ENCODE results near the gene ZNF420. TPM values are rescaled to one million over a fixed set of nuclear protein-coding genes. Genes with fewer than 3 reads are reported as not detected.

The ZNF420 gene
- total and polyA plus RNA-seq, 2 of the 13 experiments (the other 11 are each of a cell fraction or from before 2014, with no cell fraction given) = 1.4 to 6.6 TPM

DNA sequence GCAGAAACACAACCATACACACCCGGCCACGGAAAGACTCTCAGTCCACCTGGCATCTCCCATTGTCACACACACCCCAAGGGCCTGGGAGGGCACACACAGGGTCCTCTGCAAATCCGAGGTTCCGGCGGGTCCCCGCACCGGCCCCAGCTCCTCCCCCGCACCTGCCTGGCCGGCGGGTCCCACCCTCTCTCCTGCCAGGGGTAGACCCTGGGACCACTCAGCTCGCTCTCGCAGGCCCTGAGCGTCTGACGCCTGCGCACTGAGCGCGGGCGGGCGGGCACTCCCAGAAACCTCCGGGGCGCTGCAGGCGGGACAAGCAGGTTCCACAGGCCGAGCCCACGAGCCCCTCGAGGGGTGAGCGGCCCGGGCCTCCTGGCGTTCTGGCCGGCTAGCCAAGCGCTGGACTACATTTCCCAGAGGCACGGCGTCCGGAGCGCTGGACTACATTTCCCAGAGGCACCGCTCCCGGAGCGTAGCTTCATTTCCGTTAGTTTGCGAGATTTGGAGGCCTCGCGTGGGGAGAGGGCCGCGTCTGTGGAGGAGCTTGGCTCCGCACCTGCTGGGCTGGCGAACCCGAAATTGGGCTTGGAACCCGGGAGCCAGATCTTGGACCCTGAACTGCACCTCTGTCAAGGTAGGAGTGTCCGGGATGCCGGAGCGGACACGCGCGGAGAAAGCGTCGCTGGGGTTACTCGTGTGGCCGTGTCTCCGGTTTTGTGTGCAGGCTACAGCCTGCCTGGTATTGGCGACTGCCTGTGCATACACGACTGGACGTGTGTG, at the start of gene ZNF420 (continued):
- TF ChIP-seq DR1 (CRISPR knock-in tag; IDR thresholded peaks at IDR 0.05) = peak; percentile 57
- TF ChIP-seq MXI1 (IDR thresholded peaks at IDR 0.05; ENCODE audit: borderline replicate concordance, low read depth, low read length) = peak; percentile 85; the same call in 2 of the 3 replicates
- peak; percentile 89; the same call in 1 of the 2 replicates for TF ChIP-seq CCDC6 (CRISPR knock-in tag; IDR thresholded peaks at IDR 0.05)
- TF ChIP-seq THAP11 (CRISPR knock-in tag; IDR thresholded peaks at IDR 0.05) = peak; percentile 100
- TF ChIP-seq ZFX (CRISPR knock-in tag; IDR thresholded peaks at IDR 0.05; ENCODE audit: low read depth) = peak; percentile 97
- no peak for TF ChIP-seq AGO2 (optimal IDR thresholded peaks at IDR 0.05; ENCODE audit: low read depth, low read length)
- TF ChIP-seq ZMAT3 (CRISPR knock-in tag; conservative IDR thresholded peaks at IDR 0.05) = peak; percentile 78; the same call in 1 of the 2 replicates
- peak; percentile 84; the same call in 1 of the 2 replicates for TF ChIP-seq YEATS4 (CRISPR knock-in tag; IDR thresholded peaks at IDR 0.05; ENCODE audit: borderline replicate concordance)
- peak; percentile 97 for TF ChIP-seq ZNF335 (CRISPR knock-in tag; IDR thresholded peaks at IDR 0.05)
- TF ChIP-seq ZNF547 (CRISPR knock-in tag; IDR thresholded peaks at IDR 0.05) = peak; percentile 96
- TF ChIP-seq, protein P1, sequence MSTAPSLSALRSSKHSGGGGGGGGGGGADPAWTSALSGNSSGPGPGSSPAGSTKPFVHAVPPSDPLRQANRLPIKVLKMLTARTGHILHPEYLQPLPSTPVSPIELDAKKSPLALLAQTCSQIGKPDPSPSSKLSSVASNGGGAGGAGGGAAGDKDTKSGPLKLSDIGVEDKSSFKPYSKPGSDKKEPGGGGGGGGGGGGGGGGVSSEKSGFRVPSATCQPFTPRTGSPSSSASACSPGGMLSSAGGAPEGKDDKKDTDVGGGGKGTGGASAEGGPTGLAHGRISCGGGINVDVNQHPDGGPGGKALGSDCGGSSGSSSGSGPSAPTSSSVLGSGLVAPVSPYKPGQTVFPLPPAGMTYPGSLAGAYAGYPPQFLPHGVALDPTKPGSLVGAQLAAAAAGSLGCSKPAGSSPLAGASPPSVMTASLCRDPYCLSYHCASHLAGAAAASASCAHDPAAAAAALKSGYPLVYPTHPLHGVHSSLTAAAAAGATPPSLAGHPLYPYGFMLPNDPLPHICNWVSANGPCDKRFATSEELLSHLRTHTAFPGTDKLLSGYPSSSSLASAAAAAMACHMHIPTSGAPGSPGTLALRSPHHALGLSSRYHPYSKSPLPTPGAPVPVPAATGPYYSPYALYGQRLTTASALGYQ (CRISPR knock-in tag; IDR thresholded peaks at IDR 0.05) = 0 out of 2 replicates have a peak, but pooled peaks have one; percentile 16
- TF ChIP-seq ZNF841 (CRISPR knock-in tag; IDR thresholded peaks at IDR 0.05; ENCODE audit: borderline replicate concordance) = no peak
- peak; percentile 75; the same call in 1 of the 2 replicates for TF ChIP-seq MTA1 (CRISPR knock-in tag; IDR thresholded peaks at IDR 0.05; ENCODE audit: borderline replicate concordance)
- TF ChIP-seq SPEN (CRISPR knock-in tag; IDR thresholded peaks at IDR 0.05; ENCODE audit: low read depth) = peak; percentile 97
- no peak; the same call in 1 of the 2 replicates for TF ChIP-seq HOXD1 (CRISPR knock-in tag; IDR thresholded peaks at IDR 0.05)
- peak; percentile 86 for TF ChIP-seq MIXL1 (CRISPR knock-in tag; IDR thresholded peaks at IDR 0.05)
- TF ChIP-seq ZNF460 (CRISPR knock-in tag; IDR thresholded peaks at IDR 0.05; ENCODE audit: borderline replicate concordance) = peak; percentile 80; the same call in 1 of the 2 replicates
- no peak for TF ChIP-seq ZNF569 (CRISPR knock-in tag; IDR thresholded peaks at IDR 0.05; ENCODE audit: borderline replicate concordance)
- peak; percentile 76; the same call in 1 of the 2 replicates for TF ChIP-seq ZMYM2 (CRISPR knock-in tag; IDR thresholded peaks at IDR 0.05)
- TF ChIP-seq, protein P2, sequence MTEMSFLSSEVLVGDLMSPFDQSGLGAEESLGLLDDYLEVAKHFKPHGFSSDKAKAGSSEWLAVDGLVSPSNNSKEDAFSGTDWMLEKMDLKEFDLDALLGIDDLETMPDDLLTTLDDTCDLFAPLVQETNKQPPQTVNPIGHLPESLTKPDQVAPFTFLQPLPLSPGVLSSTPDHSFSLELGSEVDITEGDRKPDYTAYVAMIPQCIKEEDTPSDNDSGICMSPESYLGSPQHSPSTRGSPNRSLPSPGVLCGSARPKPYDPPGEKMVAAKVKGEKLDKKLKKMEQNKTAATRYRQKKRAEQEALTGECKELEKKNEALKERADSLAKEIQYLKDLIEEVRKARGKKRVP (CRISPR knock-in tag; IDR thresholded peaks at IDR 0.05) = no peak; a peak in 1 of 4 replicates
- peak; percentile 53; the same call in 1 of the 2 replicates for TF ChIP-seq MEIS1 (CRISPR knock-in tag; IDR thresholded peaks at IDR 0.05; ENCODE audit: borderline replicate concordance)

Measured in HepG2 (cell line).